HG03025 (cell line): ENCODE results near the gene OR51D1.

Experiments
- ATAC-seq: cut with Tn5 transposase; IDR thresholded peaks from one replicate; pipeline ENCODE4 v1.9.1; 2021; ENCODE audit warnings: mild to moderate bottlenecking, moderate library complexity; ENCODE audit not compliant: unreplicated experiment, low FRiP score

Gene OR51D1

GRCh38 chr11:4636962-4637661, at the start of gene OR51D1:
Gene OR51D1 (plus strand): TSS chr11:4637477. CDS start chr11:4639791, 2,314 bp downstream.
- ATAC-seq = peak; percentile 87

- no peak for ATAC-seq
Measured at GRCh38 chr11:4589017-4589416, 48.3 kb upstream of the OR51D1 start.

- no peak for ATAC-seq
Measured at GRCh38 chr11:4593739-4594138, 43.5 kb upstream of the OR51D1 start, which contains the start of gene OR52I1. Gene OR52I1 (plus strand): TSS chr11:4594039. CDS start chr11:4594039, 0 bp downstream.

- ATAC-seq = no peak
Measured at GRCh38 chr11:4605057-4605456, 32.2 kb upstream of the OR51D1 start.

- no peak for ATAC-seq
Measured at GRCh38 chr11:4606231-4607015, 30.9 kb upstream of the OR51D1 start.

GRCh38 chr11:4607096-4607495, 30.2 kb upstream of the OR51D1 start:
- ATAC-seq = no peak

GRCh38 chr11:4607781-4608666, 29.3 kb upstream of the OR51D1 start, which contains the start of gene TRIM68:
Gene TRIM68 (minus strand): TSS chr11:4608231. CDS start chr11:4605504, 2,727 bp downstream.
- ATAC-seq = peak; percentile 100

GRCh38 chr11:4610258-4610935, 26.9 kb upstream of the OR51D1 start:
- no peak for ATAC-seq

GRCh38 chr11:4611986-4612385, 25.3 kb upstream of the OR51D1 start:
- no peak for ATAC-seq

- no peak for ATAC-seq
Measured at GRCh38 chr11:4615856-4616444, 21.3 kb upstream of the OR51D1 start.

- ATAC-seq = no peak
Measured at GRCh38 chr11:4619514-4619913, 17.8 kb upstream of the OR51D1 start.

- no peak for ATAC-seq
Measured at GRCh38 chr11:4626207-4627099, 10.8 kb upstream of the OR51D1 start.

GRCh38 chr11:4636136-4636535, 1.1 kb upstream of the OR51D1 start:
- ATAC-seq = no peak

GRCh38 chr11:4637662-4638047, 378 bp downstream of the OR51D1 start:
- no peak for ATAC-seq

GRCh38 chr11:4639931-4640330, 2.7 kb downstream of the OR51D1 start:
- no peak for ATAC-seq

GRCh38 chr11:4641501-4641900, 4.2 kb downstream of the OR51D1 start:
- no peak for ATAC-seq

GRCh38 chr11:4642043-4642442, 4.8 kb downstream of the OR51D1 start:
- ATAC-seq = no peak

- ATAC-seq = no peak
Measured at GRCh38 chr11:4643076-4643475, 5.8 kb downstream of the OR51D1 start.

GRCh38 chr11:4643682-4644081, 6.4 kb downstream of the OR51D1 start, which contains the start of gene OR51E1:
Gene OR51E1 (plus strand): TSS chr11:4643982. CDS start chr11:4652527, 8,545 bp downstream.
- ATAC-seq = no peak
